Karpas-422 (cell line): Measurements from ENCODE around the gene ULK2. TPM values are rescaled to one million over a fixed set of nuclear protein-coding genes. Genes with fewer than 3 reads are reported as not detected.
"Not testable (repeated sequence)": the region's sequence is repeated elsewhere in the genome, so short reads cannot be mapped to it uniquely, and the experiment has no call there.

ENCODE experiments used
- DNase-seq: peaks from one replicate; pipeline ENCODE4 v3.0.0-alpha.2; 2015
- H2AFZ ChIP-seq: fragments of 200-600 bp; sonication (generic); 2 replicates; pipeline ENCODE4 v1.6.1; 2014; ENCODE audit warnings: antibody characterized with exemption, low read length, mixed read lengths
- H3K27ac ChIP-seq: fragments of 200-600 bp; sonication (generic); 2 replicates; pipeline ENCODE4 v1.5.1; 2014; ENCODE audit warnings: mild to moderate bottlenecking, low read length, moderate library complexity
- H3K27me3 ChIP-seq: fragments of 200-600 bp; sonication (generic); 2 replicates; pipeline ENCODE4 v1.6.1; 2014; ENCODE audit warnings: low read length, mixed read lengths
- H3K36me3 ChIP-seq: fragments of 200-600 bp; sonication (generic); 2 replicates; pipeline ENCODE4 v1.6.1; 2014; ENCODE audit warnings: low read length, mixed read lengths; ENCODE audit not compliant: insufficient read depth
- H3K4me1 ChIP-seq: fragments of 200-600 bp; sonication (generic); 2 replicates; pipeline ENCODE4 v1.6.1; 2014; ENCODE audit warnings: mild to moderate bottlenecking, low read length, mixed read lengths
- H3K4me2 ChIP-seq: fragments of 200-600 bp; sonication (generic); 2 replicates; pipeline ENCODE4 v1.6.1; 2014; ENCODE audit warnings: low read length, low read depth, mild to moderate bottlenecking; ENCODE audit not compliant: poor library complexity, severe bottlenecking
- H3K4me3 ChIP-seq: fragments of 200-600 bp; sonication (generic); 2 replicates; pipeline ENCODE4 v1.5.1; 2014; ENCODE audit warnings: mild to moderate bottlenecking, antibody characterized with exemption, low read length, mixed read lengths
- H3K79me2 ChIP-seq: fragments of 200-600 bp; sonication (generic); 2 replicates; pipeline ENCODE4 v1.6.1; 2014; ENCODE audit warnings: mild to moderate bottlenecking, low read length, mixed read lengths
- H3K9ac ChIP-seq: fragments of 200-600 bp; sonication (generic); 2 replicates; pipeline ENCODE4 v1.6.0; 2014; ENCODE audit warnings: low read length
- H3K9me2 ChIP-seq: fragments of 200-600 bp; sonication (generic), shearing (Covaris generic); replicated peaks from 2 replicates; pipeline ENCODE4 v1.6.0; 2014; ENCODE audit warnings: mild to moderate bottlenecking, low read length, moderate library complexity; ENCODE audit not compliant: insufficient read depth
- H3K9me3 ChIP-seq: fragments of 300-700, 200-600 bp; sonication (generic); 2 replicates; pipeline ENCODE4 v1.6.1; 2014; ENCODE audit warnings: low read length, mixed read lengths
- H4K20me1 ChIP-seq: fragments of 200-600 bp; sonication (generic); 2 replicates; pipeline ENCODE4 v1.6.1; 2014; ENCODE audit warnings: mild to moderate bottlenecking, antibody characterized with exemption, low read length, low read depth; ENCODE audit not compliant: insufficient read depth
- total RNA-seq: library from RNA; depleted of rRNA; stranded (reverse); fragments of >200 nt; shearing (Covaris generic); gene quantifications from 2 replicates; pipeline ENCODE4 v1.2.3, GENCODE V29; 2014; ENCODE audit warnings: low replicate concordance

ULK2 gene
- total RNA-seq, 1 experiment from 2014 or later = not detected

DNA sequence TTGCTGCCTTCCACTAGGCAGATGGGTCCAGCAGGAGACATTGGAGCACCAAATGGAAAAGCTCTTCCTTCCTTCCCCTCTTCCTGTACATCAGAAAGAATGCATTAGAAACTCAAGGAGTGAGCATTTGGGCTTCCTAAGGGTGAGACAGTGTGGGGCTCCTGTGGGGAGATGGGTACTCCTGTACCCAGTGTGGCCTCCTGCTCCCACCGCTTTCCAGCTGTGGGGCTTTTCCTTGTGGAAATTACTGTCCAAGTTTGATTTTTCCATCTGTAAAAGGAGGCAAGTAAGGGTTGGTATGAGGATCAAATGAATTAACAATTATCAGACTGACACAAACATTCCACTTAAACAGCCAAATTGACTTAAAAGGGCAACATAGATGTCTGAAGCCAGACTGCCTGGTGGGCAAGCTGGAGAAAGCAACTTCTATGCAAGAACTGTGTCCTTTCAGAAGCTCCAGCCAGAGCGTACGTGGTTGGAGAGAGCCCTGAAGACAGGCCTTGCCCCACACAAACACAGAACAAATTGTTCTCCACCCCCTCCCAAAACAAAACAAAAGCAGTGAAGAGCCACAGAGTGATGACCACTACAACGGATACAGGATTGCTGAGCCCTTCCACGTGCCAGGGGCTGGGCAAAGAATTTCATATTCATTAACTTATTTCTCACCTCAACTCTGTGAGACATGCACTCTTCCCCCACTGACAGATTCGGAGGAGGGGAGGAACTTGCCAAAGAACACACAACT is 96.6 kb downstream of the ULK2 start:
- H3K9me3 ChIP-seq = no peaks in the 10 kb centered on the region

DNA sequence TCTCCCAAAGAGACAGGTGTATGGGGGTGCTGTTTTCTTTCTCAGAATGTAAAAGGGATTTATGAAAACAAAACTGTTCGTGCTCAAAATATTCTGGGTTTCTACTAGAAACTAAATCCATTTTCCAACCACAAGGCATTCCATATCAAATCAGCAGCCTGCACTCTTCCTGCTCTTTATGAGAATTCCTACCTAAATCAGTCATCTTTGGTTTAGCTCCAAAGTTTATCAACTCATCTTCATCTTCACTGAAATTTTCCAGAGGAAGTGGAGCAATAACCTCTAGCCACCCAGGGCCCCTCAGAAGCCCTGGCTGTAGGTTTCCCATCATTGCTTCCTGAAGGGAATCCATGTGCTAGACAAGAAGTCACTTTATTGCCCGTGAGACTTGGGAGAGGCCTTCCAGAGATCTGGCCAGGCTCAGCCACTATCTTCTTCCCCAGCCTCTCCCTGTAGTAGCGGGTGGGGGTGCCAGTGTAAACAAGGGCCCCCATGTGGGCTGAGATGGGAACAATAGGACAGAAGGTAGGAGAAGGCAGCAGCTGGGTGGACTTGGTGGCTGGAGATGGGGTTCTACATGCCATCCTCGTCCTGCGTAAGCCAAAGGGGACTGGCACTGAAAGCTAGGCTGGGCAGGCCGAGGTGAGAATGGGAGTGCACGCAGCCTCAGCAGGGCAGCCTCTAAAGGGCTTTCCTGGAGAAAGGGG is 97.6 kb downstream of the ULK2 start:
- Histone ChIP-seq H3K27me3 (no peaks in the 10 kb centered on the region), H3K4me3 (no peak overlapping the region), H3K4me1 (no peaks in the 10 kb centered on the region), H3K9ac (no peak overlapping the region), H3K36me3 (no peaks in the 10 kb centered on the region), H3K9me3 (no peaks in the 10 kb centered on the region), H3K9me2 (no peaks in the 10 kb centered on the region), H3K27ac (no peak overlapping the region), H3K79me2 (no peaks in the 10 kb centered on the region), H2AFZ (no peak overlapping the region), H3K4me2 (no peak overlapping the region), H4K20me1 (no peaks in the 10 kb centered on the region; the same call in 1 of the 2 replicates)
- no peak for DNase-seq

More for the DNA sequence above, 96.6 kb downstream of the ULK2 start:
- Histone ChIP-seq H3K9me2 (no peaks in the 10 kb centered on the region), H4K20me1 (no peaks in the 10 kb centered on the region; the same call in 1 of the 2 replicates), H3K4me1 (no peaks in the 10 kb centered on the region), H3K4me2 (no peak overlapping the region), H3K79me2 (no peaks in the 10 kb centered on the region), H3K4me3 (no peak overlapping the region), H3K36me3 (no peaks in the 10 kb centered on the region), H3K27me3 (no peaks in the 10 kb centered on the region), H3K27ac (no peak overlapping the region), H3K9ac (no peak overlapping the region), H2AFZ (no peak overlapping the region)
- no peak for DNase-seq

- no peak overlapping the region for H3K4me2 ChIP-seq
- H3K27ac ChIP-seq = no peak overlapping the region
- no peaks in the 10 kb centered on the region; the same call in 1 of the 2 replicates for H4K20me1 ChIP-seq
- no peak overlapping the region for H3K9ac ChIP-seq
- H3K4me3 ChIP-seq = no peak overlapping the region
- H3K27me3 ChIP-seq = no peaks in the 10 kb centered on the region
- no peaks in the 10 kb centered on the region for H3K79me2 ChIP-seq
- no peaks in the 10 kb centered on the region for H3K36me3 ChIP-seq
- H2AFZ ChIP-seq = no peak overlapping the region
- H3K9me2 ChIP-seq = no peaks in the 10 kb centered on the region
- H3K9me3 ChIP-seq = no peaks in the 10 kb centered on the region
- DNase-seq = no peak
- no peaks in the 10 kb centered on the region for H3K4me1 ChIP-seq
Observed at GRCh38 chr17:19768046-19768782, 99.5 kb downstream of the ULK2 start.

DNA sequence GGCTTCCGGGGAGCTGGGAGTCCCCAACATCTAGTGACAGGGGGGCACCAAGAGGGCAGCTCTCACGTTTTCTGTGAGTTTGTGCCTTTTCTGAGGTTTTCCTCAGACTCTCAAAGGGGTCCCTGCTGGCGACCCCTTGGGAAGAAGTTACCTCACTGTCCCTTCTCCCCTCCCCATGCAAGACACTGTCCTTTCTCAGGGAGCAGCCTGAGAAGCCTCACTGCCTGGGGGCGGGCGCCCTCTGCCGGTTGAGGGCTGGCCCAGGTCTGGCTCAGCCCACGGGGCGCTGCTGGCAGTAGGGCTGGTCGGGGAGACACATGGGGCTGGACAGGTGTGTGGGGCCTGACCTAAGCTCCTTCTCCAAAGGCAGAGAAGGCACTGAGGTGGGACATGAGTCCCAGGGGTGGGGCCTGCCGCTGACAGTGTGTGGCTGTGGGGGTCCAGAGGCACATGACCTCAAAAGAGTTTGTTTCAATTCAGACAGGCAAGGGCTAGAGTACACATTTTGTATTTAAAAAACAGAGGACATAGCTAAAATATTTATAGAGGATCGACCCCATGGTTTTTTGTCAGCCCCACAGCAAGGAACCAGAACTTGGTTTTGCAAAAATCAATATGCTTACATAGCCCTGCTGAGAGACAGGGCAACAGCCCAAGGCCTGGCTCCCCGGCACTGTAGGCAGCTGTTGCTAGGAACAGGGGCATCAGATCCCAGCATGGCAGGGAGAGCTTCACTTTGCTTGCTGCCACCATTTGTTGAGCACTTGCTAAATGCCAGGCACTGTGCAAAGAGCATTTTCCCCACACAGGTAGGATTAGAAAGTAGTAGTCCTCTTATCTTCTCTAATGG is 101.1 kb downstream of the ULK2 start:
- Histone ChIP-seq H2AFZ (no peak overlapping the region), H3K79me2 (no peaks in the 10 kb centered on the region), H3K27ac (no peak overlapping the region), H3K9ac (no peak overlapping the region), H3K4me3 (no peak overlapping the region), H3K36me3 (no peaks in the 10 kb centered on the region), H3K4me1 (no peaks in the 10 kb centered on the region), H4K20me1 (no peaks in the 10 kb centered on the region), H3K9me2 (no peaks in the 10 kb centered on the region), H3K9me3 (no peaks in the 10 kb centered on the region), H3K27me3 (no peaks in the 10 kb centered on the region), H3K4me2 (no peak overlapping the region)
- DNase-seq = peak; percentile 84

DNA sequence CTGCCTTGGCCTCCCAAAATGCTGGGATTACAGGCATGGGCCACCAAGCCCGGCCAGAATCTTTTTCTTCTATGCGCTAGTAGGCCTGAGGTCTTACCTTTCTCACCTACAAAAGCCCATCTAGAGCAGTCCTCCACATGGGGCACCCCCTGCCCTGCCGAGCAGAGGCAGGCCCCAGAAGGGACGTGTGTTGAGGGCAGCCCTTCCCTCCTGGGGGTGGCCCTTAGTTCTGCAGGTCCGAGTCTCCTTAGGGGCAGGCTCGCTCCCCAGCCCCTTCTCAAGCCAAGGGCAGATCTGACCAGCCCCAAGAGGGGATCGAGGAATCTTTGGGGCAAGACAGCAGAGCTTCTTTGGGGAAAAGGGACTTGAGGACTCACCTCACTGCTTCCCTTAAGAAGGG is 101.7 kb downstream of the ULK2 start:
- Histone ChIP-seq H3K79me2 (no peaks in the 10 kb centered on the region), H3K9me3 (no peaks in the 10 kb centered on the region), H3K4me1 (no peaks in the 10 kb centered on the region), H3K27ac (no peak overlapping the region), H3K4me2 (no peak overlapping the region), H3K36me3 (no peaks in the 10 kb centered on the region), H3K9ac (no peak overlapping the region), H4K20me1 (no peaks in the 10 kb centered on the region), H2AFZ (no peak overlapping the region), H3K27me3 (no peaks in the 10 kb centered on the region), H3K4me3 (no peak overlapping the region), H3K9me2 (no peaks in the 10 kb centered on the region)
- DNase-seq = no peak

GRCh38 chr17:19763991-19764390 is 103.7 kb downstream of the ULK2 start:
- not testable (repeated sequence) for H3K4me2 ChIP-seq, H3K9me3 ChIP-seq, DNase-seq, H3K4me1 ChIP-seq, H3K4me3 ChIP-seq, H4K20me1 ChIP-seq, H3K9ac ChIP-seq, H3K27ac ChIP-seq, H3K79me2 ChIP-seq, H3K27me3 ChIP-seq, H3K9me2 ChIP-seq, H3K36me3 ChIP-seq, H2AFZ ChIP-seq

GRCh38 chr17:19763416-19763815 is 104.3 kb downstream of the ULK2 start:
- H3K27ac ChIP-seq = no peak overlapping the region
- no peak overlapping the region for H3K4me2 ChIP-seq
- no peaks in the 10 kb centered on the region for H3K4me1 ChIP-seq
- H3K79me2 ChIP-seq = no peaks in the 10 kb centered on the region
- no peaks in the 10 kb centered on the region for H4K20me1 ChIP-seq
- no peaks in the 10 kb centered on the region for H3K9me2 ChIP-seq
- no peaks in the 10 kb centered on the region for H3K27me3 ChIP-seq
- no peak overlapping the region for H3K9ac ChIP-seq
- no peak for DNase-seq
- no peaks in the 10 kb centered on the region for H3K36me3 ChIP-seq
- no peak overlapping the region for H2AFZ ChIP-seq
- H3K9me3 ChIP-seq = no peaks in the 10 kb centered on the region
- H3K4me3 ChIP-seq = no peak overlapping the region
